KMS-11 (cell line): ENCODE data around the gene KRABD2.

Experiments
- H2AFZ ChIP-seq: fragments of 200-600 bp; sonication (generic); 2 replicates; pipeline ENCODE4 v1.6.1; 2016; ENCODE audit warnings: antibody characterized with exemption, mixed run types, low read depth
- H3K27ac ChIP-seq: fragments of 200-600 bp; sonication (generic); 2 replicates; pipeline ENCODE4 v1.6.1; 2016; ENCODE audit warnings: mild to moderate bottlenecking, mixed run types
- H3K27me3 ChIP-seq: fragments of 200-600 bp; sonication (generic); 2 replicates; pipeline ENCODE4 v1.6.1; 2017; ENCODE audit warnings: mild to moderate bottlenecking, low read depth, mixed run types, moderate library complexity; ENCODE audit not compliant: insufficient read depth
- H3K36me3 ChIP-seq: fragments of 200-600 bp; sonication (generic); 2 replicates; pipeline ENCODE4 v1.6.1; 2017; ENCODE audit warnings: mild to moderate bottlenecking, mixed run types; ENCODE audit not compliant: insufficient read depth
- H3K4me1 ChIP-seq: fragments of 200-600 bp; sonication (generic); 2 replicates; pipeline ENCODE4 v1.6.1; 2016; ENCODE audit warnings: mild to moderate bottlenecking, low read depth, mixed run types; ENCODE audit not compliant: poor library complexity, severe bottlenecking
- H3K4me2 ChIP-seq: fragments of 200-600 bp; sonication (generic); 2 replicates; pipeline ENCODE4 v1.7.0; 2016; ENCODE audit warnings: mild to moderate bottlenecking, mixed run types
- H3K4me3 ChIP-seq: fragments of 200-600 bp; sonication (generic); IDR thresholded peaks from 2 replicates; pipeline ENCODE4 v1.6.1; 2017; ENCODE audit warnings: low read depth, low read length, mixed read lengths; ENCODE audit not compliant: insufficient read depth
- H3K79me2 ChIP-seq: fragments of 200-600 bp; sonication (generic); 2 replicates; pipeline ENCODE4 v1.6.1; 2016; ENCODE audit warnings: low read depth, mixed run types; ENCODE audit not compliant: insufficient read depth
- H3K9ac ChIP-seq: fragments of 200-600 bp; sonication (generic); 2 replicates; pipeline ENCODE4 v1.6.1; 2016; ENCODE audit warnings: mild to moderate bottlenecking, mixed run types
- H4K20me1 ChIP-seq: fragments of 200-600 bp; sonication (generic); 2 replicates; pipeline ENCODE4 v1.6.1; 2016; ENCODE audit warnings: mild to moderate bottlenecking, mixed run types; ENCODE audit not compliant: insufficient read depth
- CTCF ChIP-seq: fragments of 200-600 bp; sonication (generic); conservative IDR thresholded peaks from 2 replicates; pipeline ENCODE4 v1.6.1; 2017; ENCODE audit warnings: low read depth, mild to moderate bottlenecking, antibody characterized with exemption, low read length, moderate library complexity, mixed read lengths

Gene KRABD2

GRCh38 chr17:8376271-8377067 is at the start of gene KRABD2:
Gene KRABD2 (minus strand): TSS chr17:8376704.
- no peak within 1 kb of the TSS for H3K4me3 ChIP-seq
- H2AFZ ChIP-seq, result no peak within 1 kb of the TSS
- H3K4me1 ChIP-seq, result peaks cover 4% of the 10 kb centered on the region
- H3K9ac ChIP-seq, result no peak within 1 kb of the TSS
- H3K79me2 ChIP-seq, result peaks cover 13% of the 10 kb centered on the region; the same call in 1 of the 2 replicates
- no peak for TF ChIP-seq CTCF
- H4K20me1 ChIP-seq, result no peaks in the 10 kb centered on the region
- peak within 1 kb of the TSS; percentile 26; the same call in 1 of the 2 replicates for H3K27ac ChIP-seq
- H3K36me3 ChIP-seq, result no peaks in the 10 kb centered on the region
- H3K27me3 ChIP-seq, result no peaks in the 10 kb centered on the region
- H3K4me2 ChIP-seq, result peak within 1 kb of the TSS; percentile 17; the same call in 1 of the 2 replicates

- no peak overlapping the region for H3K4me3 ChIP-seq
- no peaks in the 10 kb centered on the region for H3K4me1 ChIP-seq
- no peak overlapping the region for H3K4me2 ChIP-seq
- no peaks in the 10 kb centered on the region for H3K79me2 ChIP-seq
- H2AFZ ChIP-seq, result no peak overlapping the region
- H3K36me3 ChIP-seq, result no peaks in the 10 kb centered on the region
- H3K27ac ChIP-seq, result no peak overlapping the region
- no peak overlapping the region for H3K9ac ChIP-seq
- no peak for TF ChIP-seq CTCF
- H4K20me1 ChIP-seq, result no peaks in the 10 kb centered on the region
- H3K27me3 ChIP-seq, result no peaks in the 10 kb centered on the region
Observed at GRCh38 chr17:8421571-8421970, 45.1 kb upstream of the KRABD2 start.

GRCh38 chr17:8420041-8420934 is 43.8 kb upstream of the KRABD2 start:
- TF ChIP-seq CTCF, result no peak
- no peaks in the 10 kb centered on the region for H4K20me1 ChIP-seq
- H3K4me2 ChIP-seq, result no peak overlapping the region
- H3K79me2 ChIP-seq, result no peaks in the 10 kb centered on the region
- H3K27me3 ChIP-seq, result no peaks in the 10 kb centered on the region
- H3K4me1 ChIP-seq, result no peaks in the 10 kb centered on the region
- no peak overlapping the region for H3K9ac ChIP-seq
- H3K36me3 ChIP-seq, result no peaks in the 10 kb centered on the region
- H3K27ac ChIP-seq, result no peak overlapping the region
- no peak overlapping the region for H2AFZ ChIP-seq
- H3K4me3 ChIP-seq, result no peak overlapping the region

GRCh38 chr17:8419305-8419704 is 42.8 kb upstream of the KRABD2 start:
- Histone ChIP-seq H3K27me3 (no peaks in the 10 kb centered on the region), H3K27ac (no peak overlapping the region), H3K4me3 (no peak overlapping the region), H3K9ac (no peak overlapping the region), H3K4me2 (no peak overlapping the region), H3K79me2 (no peaks in the 10 kb centered on the region), H4K20me1 (no peaks in the 10 kb centered on the region), H3K4me1 (no peaks in the 10 kb centered on the region), H3K36me3 (no peaks in the 10 kb centered on the region), H2AFZ (no peak overlapping the region)
- no peak for TF ChIP-seq CTCF
